ENCODE data around the gene PEX7.

The PEX7 gene

GRCh38 chr6:136927292-136927691, 104.9 kb downstream of the PEX7 start:
- peak in 1 of 2 experiments; percentile 12 for DNase-seq (ENCODE audit: low read depth in 1 of 2, low spot score in 1 of 2)
- no peak overlapping the region for H3K4me3 ChIP-seq (replicated peaks; ENCODE audit: insufficient read depth, low read length)
- H3K27me3 ChIP-seq (ENCODE audit: insufficient read depth, poor library complexity, severe bottlenecking) = peaks cover 31% of the 10 kb centered on the region
- TF ChIP-seq POLR2AphosphoS5 (IDR thresholded peaks at IDR 0.05; ENCODE audit: low read depth) (no peak), REST (IDR thresholded peaks at IDR 0.05; ENCODE audit: insufficient replicate concordance, low read depth) (no peak), SPI1 (IDR thresholded peaks at IDR 0.05; ENCODE audit: borderline replicate concordance, low read depth) (no peak), CTCF (IDR thresholded peaks at IDR 0.05; ENCODE audit: insufficient read depth, low read length) (no peak), GABPA (IDR thresholded peaks at IDR 0.05; ENCODE audit: low read depth) (no peak)
- H3K27ac ChIP-seq (replicated peaks) = no peak overlapping the region

- TF ChIP-seq CTCF (IDR thresholded peaks at IDR 0.05; ENCODE audit: insufficient read depth, low read length) = no peak
- no peak for TF ChIP-seq POLR2AphosphoS5 (IDR thresholded peaks at IDR 0.05; ENCODE audit: low read depth)
- no peak for TF ChIP-seq SPI1 (IDR thresholded peaks at IDR 0.05; ENCODE audit: borderline replicate concordance, low read depth)
- no peak for TF ChIP-seq REST (IDR thresholded peaks at IDR 0.05; ENCODE audit: insufficient replicate concordance, low read depth)
- no peak for TF ChIP-seq GABPA (IDR thresholded peaks at IDR 0.05; ENCODE audit: low read depth)
- Histone ChIP-seq H3K27me3 (ENCODE audit: insufficient read depth, poor library complexity, severe bottlenecking) (peaks cover 11% of the 10 kb centered on the region), H3K4me3 (replicated peaks; ENCODE audit: insufficient read depth, low read length) (no peak overlapping the region), H3K27ac (replicated peaks) (no peak overlapping the region)
- no peak for DNase-seq (ENCODE audit: low read depth in 1 of 2, low spot score in 1 of 2)
Measured at GRCh38 chr6:136930528-136930927, 108.1 kb downstream of the PEX7 start.

GRCh38 chr6:136932599-136932998, 110.2 kb downstream of the PEX7 start:
- no peak for TF ChIP-seq GABPA (IDR thresholded peaks at IDR 0.05; ENCODE audit: low read depth)
- no peak for DNase-seq (ENCODE audit: low read depth in 1 of 2, low spot score in 1 of 2)
- Histone ChIP-seq H3K27me3 (ENCODE audit: insufficient read depth, poor library complexity, severe bottlenecking) (peaks cover 9% of the 10 kb centered on the region), H3K4me3 (replicated peaks; ENCODE audit: insufficient read depth, low read length) (no peak overlapping the region), H3K27ac (replicated peaks) (no peak overlapping the region)

- Histone ChIP-seq H3K4me3 (replicated peaks; ENCODE audit: insufficient read depth, low read length) (no peak overlapping the region), H3K27ac (replicated peaks) (no peak overlapping the region), H3K27me3 (ENCODE audit: insufficient read depth, poor library complexity, severe bottlenecking) (peaks cover 3% of the 10 kb centered on the region)
- no peak for TF ChIP-seq POLR2AphosphoS5 (IDR thresholded peaks at IDR 0.05; ENCODE audit: low read depth)
- no peak for TF ChIP-seq CTCF (IDR thresholded peaks at IDR 0.05; ENCODE audit: insufficient read depth, low read length)
- TF ChIP-seq GABPA (IDR thresholded peaks at IDR 0.05; ENCODE audit: low read depth) = no peak
- TF ChIP-seq SPI1 (IDR thresholded peaks at IDR 0.05; ENCODE audit: borderline replicate concordance, low read depth) = no peak
- no peak for DNase-seq (ENCODE audit: low read depth in 1 of 2, low spot score in 1 of 2)
Measured at GRCh38 chr6:136945072-136945471, 122.7 kb downstream of the PEX7 start.
